Keratinocyte (primary cell): ENCODE data around the gene GNB1. TPM values are rescaled to one million over a fixed set of nuclear protein-coding genes. Genes with fewer than 3 reads are reported as not detected.

Experiments used
- DNase-seq: peaks from one replicate; pipeline ENCODE4 v3.0.0-alpha.2; 2011; ENCODE audit warnings: low read depth, missing footprints, low spot score
- FAIRE-seq: peaks from 2 replicates; lab custom pipeline; 2011; peaks lifted over from hg19 to GRCh38; lab: Jason Lieb, UNC
- H2AFZ ChIP-seq: 2 replicates; pipeline ENCODE4 v1.6.0; 2012; ENCODE audit warnings: low read length, control low read depth, inconsistent platforms; ENCODE audit not compliant: control insufficient read depth
- H3K27ac ChIP-seq: 2 replicates; pipeline ENCODE4 v1.5.1; 2011; ENCODE audit warnings: low read length; ENCODE audit not compliant: control insufficient read depth, insufficient read depth
- H3K27me3 ChIP-seq: 3 replicates; pipeline ENCODE4 v1.6.0; 2011; ENCODE audit warnings: low read length; ENCODE audit not compliant: control insufficient read depth, insufficient read depth; ENCODE audit errors: extremely low read depth
- H3K36me3 ChIP-seq, 2 experiments: 2 replicates in 1 of 2; 3 replicates in 1 of 2; pipeline ENCODE4 v1.5.1; 2011; ENCODE audit warnings: low read length in 2 of 2, mild to moderate bottlenecking in 1 of 2; ENCODE audit not compliant: control insufficient read depth in 2 of 2, insufficient read depth in 2 of 2; ENCODE audit errors: extremely low read depth in 1 of 2
- H3K4me1 ChIP-seq: 3 replicates; pipeline ENCODE4 v1.5.1; 2011; ENCODE audit warnings: low read length; ENCODE audit not compliant: control insufficient read depth, insufficient read depth; ENCODE audit errors: extremely low read depth
- H3K4me2 ChIP-seq: 3 replicates; pipeline ENCODE4 v1.6.0; 2011; ENCODE audit warnings: low read depth, low read length; ENCODE audit not compliant: control insufficient read depth, insufficient read depth; ENCODE audit errors: extremely low read depth
- H3K4me3 ChIP-seq, 3 experiments: fragments of 200-600 bp in 1 of 3; sonication (generic) in 1 of 3; 2 replicates in 2 of 3; 3 replicates in 1 of 3; pipeline ENCODE4 v1.5.1; 2011 to 2016; ENCODE audit warnings: low read length in 3 of 3, mild to moderate bottlenecking in 3 of 3, control low read depth in 2 of 3, inconsistent platforms in 1 of 3, low read depth in 1 of 3, mixed read lengths in 1 of 3, mixed run types in 1 of 3, moderate library complexity in 1 of 3; ENCODE audit not compliant: control insufficient read depth in 2 of 3, insufficient read depth in 2 of 3; ENCODE audit errors: extremely low read depth in 1 of 3
- H3K79me2 ChIP-seq: 2 replicates; pipeline ENCODE4 v1.6.0; 2012; ENCODE audit warnings: low read length; ENCODE audit not compliant: control insufficient read depth, insufficient read depth
- H3K9ac ChIP-seq: 3 replicates; pipeline ENCODE4 v1.6.0; 2011; ENCODE audit warnings: low read length; ENCODE audit not compliant: control insufficient read depth, insufficient read depth; ENCODE audit errors: extremely low read depth
- H3K9me1 ChIP-seq: 3 replicates; pipeline ENCODE4 v1.6.0; 2011; ENCODE audit warnings: low read length; ENCODE audit not compliant: control insufficient read depth, insufficient read depth; ENCODE audit errors: extremely low read depth
- H3K9me3 ChIP-seq: 2 replicates; pipeline ENCODE4 v1.5.1; 2012; ENCODE audit warnings: low read depth, low read length; ENCODE audit not compliant: control insufficient read depth
- H4K20me1 ChIP-seq: 3 replicates; pipeline ENCODE4 v1.6.0; 2011; ENCODE audit warnings: low read length; ENCODE audit not compliant: control insufficient read depth, insufficient read depth; ENCODE audit errors: extremely low read depth
- EZH2 ChIP-seq: IDR thresholded peaks from one replicate; pipeline ENCODE4 v1.6.1; 2012; ENCODE audit warnings: inconsistent platforms, mild to moderate bottlenecking, low read length, moderate library complexity
- dilution Hi-C: fragments of 300-500 bp; cut with MboI; formaldehyde crosslinking; loops from one replicate; pipeline ENCODE4 v1.7.0; 2020; ENCODE audit warnings: low sequenced_read_pairs; ENCODE audit not compliant: extremely low pct_ligation_motif_present
- polyA plus RNA-seq, 5 experiments: library from polyadenylated mRNA; depleted of rRNA in 3 of 5; stranded (reverse) in 3 of 5; stranded (forward) in 1 of 5; unstranded in 1 of 5; fragments of >200 nt; gene quantifications; 1 replicate in 1 of 5; 2 replicates in 3 of 5; 3 replicates in 1 of 5; pipeline versions ENCODE4 v1.2.1 to v1.2.3, GENCODE V29; 2011 to 2012; ENCODE audit warnings: missing spikeins in 2 of 5, low read depth in 1 of 5, low replicate concordance in 1 of 5
- TF ChIP-seq, protein P1 (sequence below), 3 experiments: IDR thresholded peaks in 1 of 3; conservative IDR thresholded peaks in 1 of 3; optimal IDR thresholded peaks in 1 of 3; 2 replicates in 2 of 3; 3 replicates in 1 of 3; pipeline versions ENCODE3 to v1.5.1; 2011; ENCODE audit warnings: low read length in 3 of 3, mild to moderate bottlenecking in 3 of 3, moderate library complexity in 2 of 3, control low read depth in 1 of 3, inconsistent platforms in 1 of 3; ENCODE audit not compliant: insufficient read depth in 2 of 3; ENCODE audit errors: extremely low read depth in 1 of 3

The GNB1 gene
- polyA plus RNA-seq, 1 donor (not counting 4 experiments of a cell fraction or from before 2014, with no cell fraction given): 364 TPM

DNA sequence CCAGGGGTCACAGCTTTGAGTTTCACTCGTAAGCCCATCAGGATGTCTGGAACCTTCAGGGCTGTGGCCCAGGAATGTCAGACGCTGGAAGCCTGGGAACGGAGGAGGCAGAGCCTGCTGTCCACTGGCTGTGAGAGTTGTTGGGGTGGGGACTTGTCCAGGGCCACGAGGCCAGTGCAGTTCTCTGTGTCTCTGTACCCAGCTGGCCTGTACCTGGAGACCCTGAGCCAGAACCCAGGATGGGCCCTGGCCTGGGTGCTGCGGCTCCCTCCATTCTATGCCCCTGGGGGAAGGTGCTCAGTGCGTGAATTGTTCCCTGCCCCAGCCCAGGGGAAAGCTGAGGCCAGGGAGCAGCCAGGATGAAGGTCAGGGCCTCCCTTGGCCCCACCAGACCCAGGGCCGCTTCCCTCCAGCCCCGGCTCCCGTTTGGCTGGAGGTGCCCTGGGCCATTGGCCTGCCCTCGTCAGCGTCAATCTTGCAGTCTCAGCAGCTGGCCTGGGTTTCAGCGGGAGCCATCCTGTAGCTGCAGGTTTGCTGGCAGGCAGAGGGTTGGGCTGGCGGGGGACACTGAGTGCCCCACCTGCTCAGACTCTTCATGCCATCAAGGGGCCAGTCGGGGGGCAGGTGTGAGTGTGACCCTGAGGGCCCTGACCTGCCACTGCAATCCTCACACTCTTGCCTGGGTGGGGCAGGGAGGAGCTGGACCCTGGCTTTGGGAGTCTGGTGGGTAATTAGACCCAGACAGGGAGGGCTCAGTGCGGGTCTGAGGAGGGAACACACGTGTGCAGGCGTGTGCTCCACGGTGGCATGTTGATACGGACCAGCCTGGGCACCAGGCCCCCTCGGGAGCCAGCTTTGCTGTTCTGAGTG is 23.4 kb upstream of the GNB1 start:
- H3K4me1 ChIP-seq: no peaks in the 10 kb centered on the region
- dilution Hi-C loops: no loop called here
- no peaks in the 10 kb centered on the region for H3K9me3 ChIP-seq
- peaks cover 6% of the 10 kb centered on the region for H3K27me3 ChIP-seq
- H3K4me3 ChIP-seq: no peak overlapping the region
- no peak overlapping the region for H3K27ac ChIP-seq
- DNase-seq: no peak
- FAIRE-seq: no peak
- no peaks in the 10 kb centered on the region for H3K9me1 ChIP-seq
- TF ChIP-seq, protein P1, sequence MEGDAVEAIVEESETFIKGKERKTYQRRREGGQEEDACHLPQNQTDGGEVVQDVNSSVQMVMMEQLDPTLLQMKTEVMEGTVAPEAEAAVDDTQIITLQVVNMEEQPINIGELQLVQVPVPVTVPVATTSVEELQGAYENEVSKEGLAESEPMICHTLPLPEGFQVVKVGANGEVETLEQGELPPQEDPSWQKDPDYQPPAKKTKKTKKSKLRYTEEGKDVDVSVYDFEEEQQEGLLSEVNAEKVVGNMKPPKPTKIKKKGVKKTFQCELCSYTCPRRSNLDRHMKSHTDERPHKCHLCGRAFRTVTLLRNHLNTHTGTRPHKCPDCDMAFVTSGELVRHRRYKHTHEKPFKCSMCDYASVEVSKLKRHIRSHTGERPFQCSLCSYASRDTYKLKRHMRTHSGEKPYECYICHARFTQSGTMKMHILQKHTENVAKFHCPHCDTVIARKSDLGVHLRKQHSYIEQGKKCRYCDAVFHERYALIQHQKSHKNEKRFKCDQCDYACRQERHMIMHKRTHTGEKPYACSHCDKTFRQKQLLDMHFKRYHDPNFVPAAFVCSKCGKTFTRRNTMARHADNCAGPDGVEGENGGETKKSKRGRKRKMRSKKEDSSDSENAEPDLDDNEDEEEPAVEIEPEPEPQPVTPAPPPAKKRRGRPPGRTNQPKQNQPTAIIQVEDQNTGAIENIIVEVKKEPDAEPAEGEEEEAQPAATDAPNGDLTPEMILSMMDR (optimal IDR thresholded peaks at IDR 0.05 in 1 of 3, IDR thresholded peaks at IDR 0.05 in 1 of 3, conservative IDR thresholded peaks at IDR 0.05 in 1 of 3; ENCODE audit: extremely low read depth in 1 of 3, insufficient read depth in 2 of 3, low read length in 3 of 3): no peak
- no peak for TF ChIP-seq EZH2
- no peak overlapping the region for H3K4me2 ChIP-seq
- no peaks in the 10 kb centered on the region for H3K36me3 ChIP-seq
- H4K20me1 ChIP-seq: no peaks in the 10 kb centered on the region
- H3K79me2 ChIP-seq: no peaks in the 10 kb centered on the region
- no peak overlapping the region for H2AFZ ChIP-seq
- H3K9ac ChIP-seq: no peak overlapping the region

DNA sequence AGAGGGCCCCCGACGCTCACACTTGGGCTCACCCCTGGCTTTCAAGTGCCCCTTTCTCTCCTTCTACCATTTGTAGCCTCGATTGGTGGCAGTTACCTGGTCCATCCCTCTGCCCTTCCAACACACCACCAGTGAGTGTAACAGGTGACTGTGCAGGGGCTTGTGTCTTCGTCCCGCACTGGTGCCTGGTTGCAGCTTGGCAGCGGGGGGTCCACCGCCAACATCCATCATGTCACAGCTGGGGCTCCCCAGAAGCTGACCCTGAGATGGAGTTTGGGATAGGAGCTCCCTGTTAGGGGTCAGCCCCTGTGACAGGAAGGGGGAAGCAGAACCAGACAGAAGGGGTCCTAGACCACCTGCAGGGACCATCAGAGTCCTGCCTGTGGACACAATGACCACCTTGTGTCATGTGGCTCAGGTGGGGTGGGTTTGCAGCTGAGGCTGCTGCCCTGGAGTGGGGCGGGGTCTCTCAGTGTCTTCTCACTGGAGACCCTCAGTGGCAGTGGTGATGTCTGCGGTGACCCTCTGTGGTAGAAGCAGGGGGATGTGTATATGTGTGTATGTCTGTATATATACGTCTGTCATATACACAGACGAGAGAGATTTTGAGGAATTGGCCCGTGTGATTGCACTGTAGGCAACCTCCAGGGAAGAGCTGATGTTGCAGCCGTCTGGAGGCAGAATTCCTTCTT is 20.6 kb upstream of the GNB1 start:
- Histone ChIP-seq H3K9me1 (no peaks in the 10 kb centered on the region), H3K9me3 (no peaks in the 10 kb centered on the region), H3K4me3 (no peak overlapping the region), H3K4me2 (no peak overlapping the region), H3K9ac (no peak overlapping the region), H3K27ac (no peak overlapping the region), H3K79me2 (no peaks in the 10 kb centered on the region), H3K36me3 (no peaks in the 10 kb centered on the region), H3K4me1 (peaks cover 17% of the 10 kb centered on the region), H2AFZ (no peak overlapping the region), H3K27me3 (peaks cover 6% of the 10 kb centered on the region), H4K20me1 (no peaks in the 10 kb centered on the region)
- no peak for DNase-seq
- TF ChIP-seq, protein P1 (optimal IDR thresholded peaks at IDR 0.05 in 1 of 3, IDR thresholded peaks at IDR 0.05 in 1 of 3, conservative IDR thresholded peaks at IDR 0.05 in 1 of 3; ENCODE audit: extremely low read depth in 1 of 3, insufficient read depth in 2 of 3, low read length in 3 of 3): no peak
- no peak for FAIRE-seq
- dilution Hi-C loops: no loop called here
